Transverse colon (tissue), 4 donors: ENCODE measurements around the gene SVIL. TPM values are rescaled to one million over a fixed set of nuclear protein-coding genes. Genes with fewer than 3 reads are reported as not detected.
A peak's percentile ranks its signal among the peaks of the same experiment; 100 is the strongest.

ENCODE experiments used
- DNase-seq: peaks from one replicate; pipeline ENCODE4 v3.0.0-alpha.2; 2019
- H3K27ac ChIP-seq, 4 donors: fragments of 200-600 bp; sonication (generic); 2 replicates each; pipeline ENCODE4 v1.5.1; 2016 to 2018; ENCODE audit warnings: inconsistent platforms in 4 of 4
- H3K27me3 ChIP-seq: fragments of 200-600 bp; sonication (generic); 2 replicates; pipeline ENCODE4 v1.5.1; 2017; ENCODE audit warnings: inconsistent platforms
- H3K36me3 ChIP-seq, 4 donors: fragments of 200-600 bp; sonication (generic); 2 replicates each; pipeline ENCODE4 v1.5.1; 2017 to 2019; ENCODE audit warnings: inconsistent platforms in 4 of 4
- H3K4me1 ChIP-seq, 4 donors: fragments of 200-600 bp; sonication (generic); 2 replicates each; pipeline ENCODE4 v1.5.1; 2017 to 2020; ENCODE audit warnings: inconsistent platforms in 4 of 4
- H3K4me3 ChIP-seq, 4 donors: fragments of 200-600 bp; sonication (generic); 1 replicate in 1 of 4; 2 replicates in 3 of 4; pipeline versions ENCODE4 v1.5.1 to v1.6.1; 2017 to 2019; ENCODE audit warnings: inconsistent platforms in 4 of 4
- H3K9me3 ChIP-seq, 2 donors: fragments of 200-600 bp; sonication (generic); 2 replicates each; pipeline ENCODE4 v1.5.1; 2017 to 2019; ENCODE audit warnings: inconsistent platforms in 2 of 2
- CTCF ChIP-seq, 5 experiments: fragments of 200-600 bp in 3 of 5; fragments of 450-650 bp in 2 of 5; sonication (generic) in 3 of 5; IDR thresholded peaks; 1 replicate in 2 of 5; 2 replicates in 3 of 5; pipeline ENCODE4 v1.5.1; 2016 to 2017; ENCODE audit warnings: antibody characterized with exemption in 5 of 5, inconsistent platforms in 3 of 5, mild to moderate bottlenecking in 2 of 5, moderate library complexity in 1 of 5
- EP300 ChIP-seq: sonication (generic); formaldehyde crosslinking; IDR thresholded peaks from one replicate; pipeline ENCODE4 v1.6.1; 2017; ENCODE audit warnings: antibody characterized with exemption, low read depth
- POLR2A ChIP-seq: fragments of 450-650 bp; IDR thresholded peaks from one replicate; pipeline ENCODE4 v1.6.1; 2016; ENCODE audit warnings: antibody characterized with exemption, mild to moderate bottlenecking, moderate library complexity
- POLR2AphosphoS5 ChIP-seq, 3 donors: sonication (generic); formaldehyde crosslinking; IDR thresholded peaks; one replicate each; pipeline ENCODE4 v1.6.1; 2016; ENCODE audit warnings: antibody characterized with exemption in 3 of 3
- WGBS, 2 donors: methylation state at CpG; one replicate each; pipeline ENCODE4 v1.1.5; 2018; ENCODE audit warnings: low coverage in 1 of 2; 5-methylcytosine and 5-hydroxymethylcytosine counted together
- in situ Hi-C, 4 donors: fragments of 200-750 bp; cut with MboI; loops; one replicate each; pipeline versions ENCODE4 v1.15.0 to v1.15.1; 2017; ENCODE audit warnings: low sequenced_read_pairs in 3 of 4, low pct_ligation_motif_present in 1 of 4, low pct_unique_long_range_greater_than_20kb in 1 of 4
- intact Hi-C: fragments of 100-400 bp; cut with DNase I; formaldehyde crosslinking; loops from one replicate; pipeline ENCODE4 v1.15.1; 2023; ENCODE audit warnings: low total_unique reads
- total RNA-seq, 4 donors: library from RNA; depleted of rRNA; stranded (reverse); fragments of >200 nt; gene quantifications; one replicate each; pipeline ENCODE4 v1.1.0, GENCODE V29; 2016

The SVIL gene
- total RNA-seq, 4 donors from 2014 or later = 146 to 192 (median 156) TPM

- DNase-seq = no peak
- peaks cover 30 to 53% (median 45%) of the 10 kb centered on the region in 4 donors for H3K4me1 ChIP-seq
- no peak overlapping the region for H3K4me3 ChIP-seq
- 71 to 72% methylated on average over 4 to 7 of the region's 7 CpGs for WGBS, 2 donors
- in situ Hi-C loops (no loop called here), intact Hi-C loops (no loop called here)
- no peak for TF ChIP-seq EP300
- peak in 2 of 3 donors; percentile 8 to 12 for TF ChIP-seq POLR2AphosphoS5 (IDR thresholded peaks at IDR 0.05)
- no peaks in the 10 kb centered on the region for H3K9me3 ChIP-seq
- H3K36me3 ChIP-seq = no peaks in the 10 kb centered on the region
- H3K27ac ChIP-seq = peak overlapping the region; percentile 83 to 86 (median 84)
- no peaks in the 10 kb centered on the region for H3K27me3 ChIP-seq
Measured at GRCh38 chr10:29649561-29650551, 15.1 kb upstream of the SVIL start.

GRCh38 chr10:29648983-29649268 lies 14.2 kb upstream of the SVIL start:
- H3K9me3 ChIP-seq = no peaks in the 10 kb centered on the region
- intact Hi-C loops = no loop called here
- DNase-seq = peak; percentile 29

GRCh38 chr10:29648114-29648982 lies 13.6 kb upstream of the SVIL start:
- in situ Hi-C loops = no loop called here
- intact Hi-C loops = no loop called here
- WGBS, 2 donors = 19 to 42% methylated on average over 5 to 9 of the region's 9 CpGs
- Histone ChIP-seq H3K4me3 (peak overlapping the region in 2 of 4 donors; percentile 0 to 28), H3K9me3 (no peaks in the 10 kb centered on the region), H3K27ac (peak overlapping the region; percentile 83 to 86 (median 84)), H3K36me3 (no peaks in the 10 kb centered on the region), H3K4me1 (peaks cover 38 to 68% (median 48%) of the 10 kb centered on the region in 4 donors), H3K27me3 (no peaks in the 10 kb centered on the region)
- TF ChIP-seq EP300 (no peak), POLR2AphosphoS5 (IDR thresholded peaks at IDR 0.05) (peak in 2 of 3 donors; percentile 5 to 24), CTCF (IDR thresholded peaks at IDR 0.05) (peak in 1 of 5 experiments; percentile 17)
- peak; percentile 47 for DNase-seq

More at GRCh38 chr10:29648983-29649268, 14.2 kb upstream of the SVIL start:
- in situ Hi-C loops = no loop called here
- WGBS, 2 donors = 40 to 46% methylated on average over 1 of the region's 1 CpG
- Histone ChIP-seq H3K27ac (peak overlapping the region; percentile 83 to 86 (median 84)), H3K4me1 (peaks cover 38 to 62% (median 45%) of the 10 kb centered on the region in 4 donors), H3K36me3 (no peaks in the 10 kb centered on the region), H3K4me3 (peak overlapping the region in 1 of 4 donors; percentile 28), H3K27me3 (no peaks in the 10 kb centered on the region)
- TF ChIP-seq POLR2AphosphoS5 (IDR thresholded peaks at IDR 0.05) = no peak
- TF ChIP-seq CTCF (IDR thresholded peaks at IDR 0.05) = no peak
- no peak for TF ChIP-seq EP300
- no peak for TF ChIP-seq POLR2A

GRCh38 chr10:29647478-29647877 lies 12.7 kb upstream of the SVIL start:
- Histone ChIP-seq H3K4me3 (peak overlapping the region in 3 of 4 donors; percentile 0 to 28 (median 8)), H3K4me1 (peaks cover 38 to 71% (median 51%) of the 10 kb centered on the region in 4 donors), H3K27me3 (no peaks in the 10 kb centered on the region), H3K9me3 (no peaks in the 10 kb centered on the region), H3K27ac (peak overlapping the region; percentile 83 to 86 (median 84)), H3K36me3 (no peaks in the 10 kb centered on the region)
- no peak for DNase-seq
- TF ChIP-seq POLR2A (no peak), CTCF (IDR thresholded peaks at IDR 0.05) (no peak), EP300 (no peak), POLR2AphosphoS5 (IDR thresholded peaks at IDR 0.05) (no peak)
- intact Hi-C loops = no loop called here
- in situ Hi-C loops = no loop called here
- WGBS, 2 donors = 20 to 30% methylated on average over 5 of the region's 5 CpGs
